Measurements from ENCODE around the gene MACROD2.

DNA sequence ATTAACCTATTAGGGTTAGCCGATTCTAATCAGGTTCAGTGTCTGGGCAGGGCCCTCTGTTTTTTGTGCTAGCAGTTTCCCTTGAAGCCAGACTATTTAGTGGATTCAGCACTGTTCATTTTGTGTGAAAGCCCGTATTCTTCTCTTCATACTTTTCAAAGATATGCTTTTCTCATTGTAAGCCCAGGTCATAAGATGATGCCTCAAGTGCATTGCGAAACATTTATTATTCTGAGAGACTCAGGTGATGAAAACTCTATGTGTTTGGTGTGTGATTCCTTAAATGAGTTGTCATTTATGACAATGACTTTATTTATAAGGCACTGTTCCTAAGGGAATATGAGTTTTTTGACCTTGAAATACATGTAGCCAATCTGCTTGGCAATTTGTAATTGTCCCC, 1193.1 kb downstream of the MACROD2 start:
- TF ChIP-seq, protein P1, sequence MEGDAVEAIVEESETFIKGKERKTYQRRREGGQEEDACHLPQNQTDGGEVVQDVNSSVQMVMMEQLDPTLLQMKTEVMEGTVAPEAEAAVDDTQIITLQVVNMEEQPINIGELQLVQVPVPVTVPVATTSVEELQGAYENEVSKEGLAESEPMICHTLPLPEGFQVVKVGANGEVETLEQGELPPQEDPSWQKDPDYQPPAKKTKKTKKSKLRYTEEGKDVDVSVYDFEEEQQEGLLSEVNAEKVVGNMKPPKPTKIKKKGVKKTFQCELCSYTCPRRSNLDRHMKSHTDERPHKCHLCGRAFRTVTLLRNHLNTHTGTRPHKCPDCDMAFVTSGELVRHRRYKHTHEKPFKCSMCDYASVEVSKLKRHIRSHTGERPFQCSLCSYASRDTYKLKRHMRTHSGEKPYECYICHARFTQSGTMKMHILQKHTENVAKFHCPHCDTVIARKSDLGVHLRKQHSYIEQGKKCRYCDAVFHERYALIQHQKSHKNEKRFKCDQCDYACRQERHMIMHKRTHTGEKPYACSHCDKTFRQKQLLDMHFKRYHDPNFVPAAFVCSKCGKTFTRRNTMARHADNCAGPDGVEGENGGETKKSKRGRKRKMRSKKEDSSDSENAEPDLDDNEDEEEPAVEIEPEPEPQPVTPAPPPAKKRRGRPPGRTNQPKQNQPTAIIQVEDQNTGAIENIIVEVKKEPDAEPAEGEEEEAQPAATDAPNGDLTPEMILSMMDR (IDR thresholded peaks at IDR 0.05), result no peak
- TF ChIP-seq POLR2A (IDR thresholded peaks at IDR 0.05), result no peak
- TF ChIP-seq POLR2AphosphoS5 (IDR thresholded peaks at IDR 0.05), result no peak
